Measurements from ENCODE around the gene SPRY4.
"Not testable (repeated sequence)": the region's sequence is repeated elsewhere in the genome, so short reads cannot be mapped to it uniquely, and the experiment has no call there.

SPRY4 gene

GRCh38 chr5:142295960-142296860, 28.6 kb downstream of the SPRY4 start:
- in situ Hi-C loops (cut with MboI; ENCODE audit: low sequenced_read_pairs): no loop called here

GRCh38 chr5:142295084-142295758, 29.6 kb downstream of the SPRY4 start:
- in situ Hi-C loops (cut with MboI; ENCODE audit: low sequenced_read_pairs): no loop called here

- in situ Hi-C loops (cut with MboI; ENCODE audit: low sequenced_read_pairs): no loop called here
Measured at GRCh38 chr5:142293486-142293885, 31.3 kb downstream of the SPRY4 start.

GRCh38 chr5:142292808-142293207, 32.0 kb downstream of the SPRY4 start:
- in situ Hi-C loops (cut with MboI; ENCODE audit: low sequenced_read_pairs): no loop called here

GRCh38 chr5:142292249-142292648, 32.6 kb downstream of the SPRY4 start:
- in situ Hi-C loops (cut with MboI; ENCODE audit: low sequenced_read_pairs): no loop called here

- in situ Hi-C loops (cut with MboI; ENCODE audit: low sequenced_read_pairs): no loop called here
Measured at GRCh38 chr5:142290577-142291299, 34.1 kb downstream of the SPRY4 start.

GRCh38 chr5:142289708-142290576, 34.9 kb downstream of the SPRY4 start:
- in situ Hi-C loops (cut with MboI; ENCODE audit: low sequenced_read_pairs): no loop called here

- in situ Hi-C loops (cut with MboI; ENCODE audit: low sequenced_read_pairs): no loop called here
Measured at GRCh38 chr5:142287973-142288313, 36.9 kb downstream of the SPRY4 start.

- in situ Hi-C loops (cut with MboI; ENCODE audit: low sequenced_read_pairs): no loop called here
Measured at GRCh38 chr5:142287096-142287972, 37.5 kb downstream of the SPRY4 start.

- in situ Hi-C loops (cut with MboI; ENCODE audit: low sequenced_read_pairs): no loop called here
Measured at GRCh38 chr5:142286111-142286510, 38.7 kb downstream of the SPRY4 start.

GRCh38 chr5:142283304-142283703, 41.5 kb downstream of the SPRY4 start:
- in situ Hi-C loops (cut with MboI; ENCODE audit: low sequenced_read_pairs): no loop called here

- in situ Hi-C loops (cut with MboI; ENCODE audit: low sequenced_read_pairs): no loop called here
Measured at GRCh38 chr5:142281966-142282365, 42.9 kb downstream of the SPRY4 start.

- in situ Hi-C loops (cut with MboI; ENCODE audit: low sequenced_read_pairs): no loop called here
Measured at GRCh38 chr5:142281008-142281367, 43.8 kb downstream of the SPRY4 start.

GRCh38 chr5:142280066-142281007, 44.5 kb downstream of the SPRY4 start:
- in situ Hi-C loops (cut with MboI; ENCODE audit: low sequenced_read_pairs): no loop called here

- in situ Hi-C loops (cut with MboI; ENCODE audit: low sequenced_read_pairs): no loop called here
Measured at GRCh38 chr5:142278627-142279026, 46.2 kb downstream of the SPRY4 start.

GRCh38 chr5:142277796-142278195, 47.0 kb downstream of the SPRY4 start:
- in situ Hi-C loops (cut with MboI; ENCODE audit: low sequenced_read_pairs): no loop called here

GRCh38 chr5:142276517-142276916, 48.3 kb downstream of the SPRY4 start:
- in situ Hi-C loops (cut with MboI; ENCODE audit: low sequenced_read_pairs): no loop called here

- in situ Hi-C loops (cut with MboI; ENCODE audit: low sequenced_read_pairs): no loop called here
Measured at GRCh38 chr5:142275496-142275895, 49.3 kb downstream of the SPRY4 start.

- in situ Hi-C loops (cut with MboI; ENCODE audit: low sequenced_read_pairs): not testable (repeated sequence)
Measured at GRCh38 chr5:142272596-142272995, 52.2 kb downstream of the SPRY4 start.
